MM.1S (cell line): ENCODE data around the gene CDK6.

Source experiments
- EZH2 ChIP-seq: fragments of 300-600 bp; sonication (generic); optimal IDR thresholded peaks from 2 replicates; pipeline ENCODE3; 2017; ENCODE audit warnings: low read depth, mild to moderate bottlenecking, antibody characterized with exemption, low read length, mixed read lengths
- EZH2phosphoT487 ChIP-seq: fragments of 300-600 bp; sonication (generic); IDR thresholded peaks from 2 replicates; pipeline ENCODE4 v1.6.1; 2018; ENCODE audit warnings: antibody characterized with exemption, low read length
- TF ChIP-seq, protein P1 (sequence below): fragments of 300-600 bp; sonication (generic); IDR thresholded peaks from 2 replicates; pipeline ENCODE4 v1.5.1; 2016; ENCODE audit warnings: antibody characterized with exemption, low read length, mixed read lengths

DNA sequence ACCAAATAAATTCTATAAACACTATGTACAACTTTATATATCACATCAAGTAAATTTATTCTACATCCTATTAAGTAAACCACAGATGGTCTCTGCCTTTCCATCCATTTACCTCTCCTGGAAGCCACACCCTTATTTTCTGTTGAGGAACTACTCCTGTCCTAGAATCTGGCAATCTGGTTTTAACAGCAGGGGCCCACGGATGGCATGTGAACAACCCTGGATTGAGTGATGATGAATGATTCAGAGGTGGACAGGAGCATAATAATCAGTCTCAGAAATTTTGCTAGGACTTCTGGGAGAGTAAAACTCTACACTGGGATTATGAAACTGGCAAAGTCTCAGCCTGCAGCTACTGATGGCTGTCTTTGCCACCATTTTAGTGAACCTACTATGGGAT is 54.1 kb downstream of the CDK6 start:
- TF ChIP-seq, protein P1, sequence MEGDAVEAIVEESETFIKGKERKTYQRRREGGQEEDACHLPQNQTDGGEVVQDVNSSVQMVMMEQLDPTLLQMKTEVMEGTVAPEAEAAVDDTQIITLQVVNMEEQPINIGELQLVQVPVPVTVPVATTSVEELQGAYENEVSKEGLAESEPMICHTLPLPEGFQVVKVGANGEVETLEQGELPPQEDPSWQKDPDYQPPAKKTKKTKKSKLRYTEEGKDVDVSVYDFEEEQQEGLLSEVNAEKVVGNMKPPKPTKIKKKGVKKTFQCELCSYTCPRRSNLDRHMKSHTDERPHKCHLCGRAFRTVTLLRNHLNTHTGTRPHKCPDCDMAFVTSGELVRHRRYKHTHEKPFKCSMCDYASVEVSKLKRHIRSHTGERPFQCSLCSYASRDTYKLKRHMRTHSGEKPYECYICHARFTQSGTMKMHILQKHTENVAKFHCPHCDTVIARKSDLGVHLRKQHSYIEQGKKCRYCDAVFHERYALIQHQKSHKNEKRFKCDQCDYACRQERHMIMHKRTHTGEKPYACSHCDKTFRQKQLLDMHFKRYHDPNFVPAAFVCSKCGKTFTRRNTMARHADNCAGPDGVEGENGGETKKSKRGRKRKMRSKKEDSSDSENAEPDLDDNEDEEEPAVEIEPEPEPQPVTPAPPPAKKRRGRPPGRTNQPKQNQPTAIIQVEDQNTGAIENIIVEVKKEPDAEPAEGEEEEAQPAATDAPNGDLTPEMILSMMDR = no peak
- TF ChIP-seq EZH2phosphoT487 = no peak
- TF ChIP-seq EZH2 = no peak
